Medulla oblongata (tissue), 1 donor: Measurements from ENCODE around the gene PRSS2.

Source experiments
- DNase-seq: peaks from one replicate; pipeline ENCODE4 v3.0.0-alpha.2; 2015; ENCODE audit errors: extremely low spot score

The PRSS2 gene

GRCh38 chr7:142787034-142787768 lies 16.4 kb downstream of the PRSS2 start:
- no peak for DNase-seq

GRCh38 chr7:142787783-142788182 lies 17.0 kb downstream of the PRSS2 start:
- DNase-seq = no peak

- no peak for DNase-seq
Measured at GRCh38 chr7:142788303-142789289, 17.8 kb downstream of the PRSS2 start.

GRCh38 chr7:142789441-142789840 lies 18.7 kb downstream of the PRSS2 start:
- DNase-seq = no peak

GRCh38 chr7:142790056-142790455 lies 19.3 kb downstream of the PRSS2 start:
- no peak for DNase-seq

- no peak for DNase-seq
Measured at GRCh38 chr7:142790555-142790954, 19.8 kb downstream of the PRSS2 start.

- no peak for DNase-seq
Measured at GRCh38 chr7:142791502-142791901, 20.7 kb downstream of the PRSS2 start.

- no peak for DNase-seq
Measured at GRCh38 chr7:142792129-142792528, 21.4 kb downstream of the PRSS2 start.

GRCh38 chr7:142792593-142792992 lies 21.8 kb downstream of the PRSS2 start:
- DNase-seq = no peak

GRCh38 chr7:142793156-142793555 lies 22.4 kb downstream of the PRSS2 start:
- no peak for DNase-seq

GRCh38 chr7:142795339-142795863 lies 24.6 kb downstream of the PRSS2 start:
- DNase-seq = no peak

GRCh38 chr7:142796001-142796500 lies 25.3 kb downstream of the PRSS2 start:
- DNase-seq = no peak

- DNase-seq = no peak
Measured at GRCh38 chr7:142796501-142797390, 26.0 kb downstream of the PRSS2 start.

GRCh38 chr7:142797391-142798377 lies 26.9 kb downstream of the PRSS2 start:
- no peak for DNase-seq

- no peak for DNase-seq
Measured at GRCh38 chr7:142798451-142799436, 28.0 kb downstream of the PRSS2 start.

- no peak for DNase-seq
Measured at GRCh38 chr7:142799437-142799835, 28.7 kb downstream of the PRSS2 start.

GRCh38 chr7:142800088-142800487 lies 29.3 kb downstream of the PRSS2 start:
- DNase-seq = no peak

GRCh38 chr7:142800699-142801260 lies 30.0 kb downstream of the PRSS2 start:
- DNase-seq = no peak
